T1000 (cell line): ENCODE data around the gene HSPA9.
"Not testable (repeated sequence)": the region's sequence is repeated elsewhere in the genome, so short reads cannot be mapped to it uniquely, and the experiment has no call there.

Source experiments
- DNase-seq: peaks from one replicate; lab custom pipeline; 2025; ENCODE audit warnings: mixed read lengths; lab: John Stamatoyannopoulos, UW

HSPA9 gene

DNA sequence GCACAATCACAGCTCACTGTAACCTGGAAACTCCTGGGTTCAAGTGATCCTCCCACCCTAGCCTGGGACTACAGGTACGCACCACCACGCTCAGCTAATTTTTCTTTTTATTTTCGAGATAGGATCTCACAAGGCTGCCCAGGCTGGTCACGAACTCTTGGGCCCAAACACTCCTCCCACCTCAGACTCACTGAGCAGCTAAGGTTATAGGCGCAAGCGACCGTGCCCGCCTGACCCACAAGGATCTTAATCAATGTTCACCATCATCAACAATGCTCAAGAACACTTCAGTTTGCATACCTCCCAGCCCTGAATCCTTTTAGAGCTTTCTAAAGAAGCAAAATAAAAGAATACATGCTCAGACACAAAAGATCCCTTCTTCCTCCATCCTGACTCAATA lies 45.4 kb downstream of the HSPA9 start:
- DNase-seq = no peak

DNA sequence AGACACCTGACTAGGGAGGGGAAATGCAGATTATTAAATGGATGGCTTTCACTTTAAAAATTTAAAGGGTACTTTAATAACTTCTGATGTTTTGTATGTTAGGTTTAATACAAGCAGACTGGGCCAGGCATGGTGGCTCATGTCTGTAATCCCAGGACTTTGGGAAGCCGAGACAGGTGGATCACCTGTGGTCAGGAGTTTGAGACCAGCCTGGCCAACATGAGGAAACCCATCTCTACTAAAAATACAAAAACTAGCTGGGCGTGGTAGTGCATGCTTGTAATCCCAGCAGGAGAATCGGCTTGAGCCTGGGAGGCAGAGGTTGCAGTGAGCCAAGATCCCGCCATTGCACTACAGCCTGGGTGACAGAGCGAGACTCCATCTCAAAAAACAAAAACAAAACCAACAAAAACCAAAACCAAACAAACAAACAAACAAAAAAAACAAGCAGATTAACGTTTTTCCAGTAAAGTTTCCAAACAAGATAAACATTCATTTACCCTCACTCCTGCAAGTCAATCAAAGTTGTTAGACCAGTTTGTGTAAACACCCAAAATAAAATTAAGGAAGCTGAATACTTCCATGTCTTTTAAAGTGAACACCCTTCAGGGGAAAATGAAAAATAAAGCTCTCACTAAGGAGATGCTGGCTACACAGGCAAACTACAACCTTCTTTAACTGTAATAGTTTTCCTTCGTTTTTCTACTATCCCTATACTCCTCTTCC lies 46.3 kb downstream of the HSPA9 start:
- DNase-seq = no peak

DNA sequence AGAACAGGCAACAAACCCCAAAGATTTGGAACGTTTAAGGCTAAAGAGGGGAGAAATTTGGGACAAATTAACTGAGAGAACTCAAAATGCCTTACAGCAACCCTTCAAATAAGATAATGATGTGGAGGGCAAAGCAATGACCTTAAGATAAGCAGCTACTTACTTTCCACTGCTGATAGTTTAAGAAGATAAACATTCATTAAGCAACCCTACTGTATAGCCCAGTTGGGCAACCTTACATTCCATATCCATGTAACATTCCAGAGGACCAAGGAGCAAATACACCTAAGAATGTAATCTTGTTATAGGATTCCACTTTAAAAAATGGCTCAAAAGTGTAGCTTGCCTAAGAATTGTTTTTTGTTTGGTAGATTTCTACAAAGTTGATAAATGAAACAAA lies 47.0 kb downstream of the HSPA9 start:
- no peak for DNase-seq

DNA sequence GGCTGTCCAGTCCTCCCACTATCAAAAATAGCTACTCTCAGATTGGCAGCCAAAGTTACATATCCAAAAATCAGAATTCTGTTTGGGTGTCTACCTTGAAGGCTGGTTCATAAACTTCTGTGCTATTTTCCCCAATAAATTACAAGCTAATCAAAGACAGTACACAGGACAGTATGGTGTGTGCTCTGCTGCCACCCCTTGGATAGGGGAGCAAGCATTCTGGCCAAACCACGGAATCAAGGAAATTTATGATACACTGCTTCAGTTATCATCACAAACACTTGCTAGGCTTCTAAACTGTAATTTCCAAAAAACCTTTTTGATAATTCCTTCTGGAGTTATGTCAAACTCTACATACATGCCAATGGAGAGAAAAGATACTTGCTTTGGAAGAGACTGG lies 48.0 kb downstream of the HSPA9 start:
- no peak for DNase-seq

DNA sequence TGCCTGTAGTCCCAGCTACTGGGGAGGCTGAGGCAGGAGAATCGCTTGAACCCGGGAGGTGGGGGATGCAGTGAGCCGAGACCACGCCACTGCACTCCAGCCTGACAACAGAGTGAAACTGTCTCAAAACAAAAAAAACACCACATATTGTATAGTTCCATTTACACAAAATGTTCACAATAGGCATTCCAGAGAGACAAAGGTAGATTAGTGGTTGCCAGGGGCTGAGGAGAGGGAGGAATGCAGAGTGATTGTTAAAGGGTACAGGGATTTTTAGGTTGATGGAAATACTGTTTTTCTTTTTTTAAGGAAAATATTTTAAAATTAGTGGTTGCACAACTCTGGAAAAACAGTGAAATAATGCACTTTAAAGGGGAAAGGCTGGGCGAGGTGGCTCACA lies 51.8 kb downstream of the HSPA9 start:
- no peak for DNase-seq

DNA sequence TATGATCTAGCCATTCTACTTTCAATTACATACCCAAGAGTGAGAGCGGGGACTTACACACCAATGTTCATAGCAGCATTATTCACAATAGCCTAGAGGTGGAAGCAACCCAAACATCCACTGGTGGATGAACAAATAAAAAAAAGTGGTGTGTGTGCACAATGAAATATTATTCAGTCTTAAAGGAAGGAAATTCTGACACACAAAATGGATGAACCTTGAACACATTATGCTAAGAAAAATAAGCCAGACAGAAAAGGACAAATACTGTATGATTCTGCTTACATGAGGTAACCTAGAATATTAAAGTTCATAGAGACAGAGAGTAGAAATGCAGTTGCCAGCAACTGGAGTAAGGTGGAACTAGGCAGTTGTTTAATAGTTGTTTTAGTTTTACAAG lies 54.2 kb downstream of the HSPA9 start:
- no peak for DNase-seq

DNA sequence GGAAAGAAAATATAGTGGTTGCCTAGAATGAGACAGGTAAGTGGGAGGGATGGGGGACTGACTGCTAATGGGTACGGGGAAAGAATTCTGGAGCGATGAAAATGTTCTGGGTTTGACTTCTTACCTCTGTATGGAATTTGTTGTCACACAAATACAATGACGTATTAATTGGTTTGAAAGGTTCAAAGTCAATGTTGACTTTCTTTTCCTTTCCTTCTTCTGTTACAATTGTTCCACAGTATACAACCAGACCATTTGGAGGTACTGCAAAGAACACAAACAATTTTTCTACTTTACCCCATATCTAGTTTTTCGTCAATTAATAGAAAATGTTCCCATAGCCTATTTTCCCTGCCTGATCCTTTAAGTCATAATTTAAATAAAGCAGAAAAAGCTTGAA lies 57.8 kb downstream of the HSPA9 start:
- DNase-seq = no peak

DNA sequence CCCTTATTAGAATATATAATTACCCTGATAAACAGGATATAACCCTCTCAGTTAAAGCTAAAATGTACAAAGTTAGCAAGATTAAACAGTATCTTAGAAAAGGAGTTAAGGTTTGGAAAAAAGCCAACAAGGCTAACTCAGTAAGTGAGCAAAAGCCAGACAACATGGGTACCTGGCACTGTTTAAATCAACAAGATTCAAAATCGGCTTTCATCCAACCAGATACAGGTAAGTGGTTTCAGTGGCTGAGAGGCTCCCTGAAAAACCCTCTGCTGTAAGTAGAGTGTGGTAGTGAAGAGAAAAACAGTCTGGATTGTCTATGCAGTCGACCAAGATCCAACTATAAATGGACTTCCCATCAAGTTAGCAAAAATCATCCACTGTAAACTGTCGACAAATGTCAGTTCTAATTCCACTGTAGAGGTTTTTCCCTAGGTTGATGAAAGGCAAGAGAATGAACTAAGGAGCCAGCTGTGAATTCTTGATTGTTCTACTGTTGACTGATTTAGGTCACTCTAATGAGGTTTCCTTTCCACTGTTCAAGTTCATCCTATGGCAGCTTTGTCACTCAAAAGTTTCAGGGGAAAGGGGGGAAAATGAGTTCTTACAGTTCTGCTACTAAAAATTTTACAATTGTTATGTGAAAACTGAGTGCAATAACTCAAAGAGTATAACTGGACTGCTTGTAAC lies 59.5 kb downstream of the HSPA9 start:
- DNase-seq = no peak

DNA sequence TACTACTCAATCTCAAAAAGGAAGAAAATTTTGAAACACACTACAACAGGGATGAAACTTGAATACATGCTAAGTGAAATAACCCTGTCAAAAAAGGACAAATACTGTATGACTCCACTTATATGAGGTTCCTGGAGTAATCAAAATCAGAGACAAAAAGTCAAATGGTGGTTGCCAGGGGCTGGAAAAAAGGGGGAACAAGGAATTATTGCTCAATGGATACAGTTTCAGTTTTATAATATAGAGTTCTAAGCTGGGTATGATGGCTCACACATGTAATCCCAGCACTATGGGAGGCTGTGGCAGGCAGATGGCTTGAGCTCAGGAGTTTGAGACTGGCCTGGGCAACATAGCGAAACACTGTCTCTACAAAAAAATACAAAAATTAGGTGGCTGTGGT lies 61.2 kb downstream of the HSPA9 start:
- no peak for DNase-seq

DNA sequence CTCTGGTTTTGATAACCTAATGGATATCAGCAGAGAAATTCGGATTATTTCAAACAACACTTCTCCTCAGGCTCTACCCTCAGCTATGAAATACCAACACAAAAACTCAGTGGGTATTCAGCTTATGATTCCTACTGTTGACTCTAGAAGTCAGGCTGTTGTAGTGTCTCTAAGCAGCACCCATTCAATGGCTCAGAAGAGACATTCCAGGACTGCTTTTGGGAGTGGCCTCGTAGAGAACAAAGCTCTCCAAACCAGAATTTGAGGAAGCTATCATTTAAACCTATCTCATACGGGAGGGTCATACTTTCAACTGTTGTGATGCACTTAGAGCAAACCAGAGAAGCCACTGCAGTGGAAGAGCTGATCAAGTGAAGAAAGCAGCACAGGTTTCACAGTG lies 66.2 kb downstream of the HSPA9 start:
- DNase-seq = no peak

DNA sequence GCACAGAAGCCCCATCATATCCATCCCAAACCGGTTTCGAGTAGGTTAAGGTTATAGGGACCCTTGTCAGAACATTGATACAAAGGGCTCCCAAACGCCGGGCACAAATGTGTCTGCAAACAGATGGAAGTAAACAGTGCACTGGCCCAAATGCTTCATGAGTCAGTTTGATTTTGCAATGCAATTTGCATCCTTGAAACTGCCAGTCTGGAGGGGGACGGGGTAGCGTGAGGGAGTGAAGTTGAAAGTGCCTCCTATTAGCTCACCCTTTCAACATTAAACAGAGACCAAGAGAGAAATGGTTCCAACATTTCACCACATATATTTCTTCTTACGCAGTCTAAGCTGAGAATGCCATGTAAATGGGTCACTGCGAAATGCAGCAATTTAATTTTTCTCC lies 67.7 kb downstream of the HSPA9 start:
- not testable (repeated sequence) for DNase-seq

DNA sequence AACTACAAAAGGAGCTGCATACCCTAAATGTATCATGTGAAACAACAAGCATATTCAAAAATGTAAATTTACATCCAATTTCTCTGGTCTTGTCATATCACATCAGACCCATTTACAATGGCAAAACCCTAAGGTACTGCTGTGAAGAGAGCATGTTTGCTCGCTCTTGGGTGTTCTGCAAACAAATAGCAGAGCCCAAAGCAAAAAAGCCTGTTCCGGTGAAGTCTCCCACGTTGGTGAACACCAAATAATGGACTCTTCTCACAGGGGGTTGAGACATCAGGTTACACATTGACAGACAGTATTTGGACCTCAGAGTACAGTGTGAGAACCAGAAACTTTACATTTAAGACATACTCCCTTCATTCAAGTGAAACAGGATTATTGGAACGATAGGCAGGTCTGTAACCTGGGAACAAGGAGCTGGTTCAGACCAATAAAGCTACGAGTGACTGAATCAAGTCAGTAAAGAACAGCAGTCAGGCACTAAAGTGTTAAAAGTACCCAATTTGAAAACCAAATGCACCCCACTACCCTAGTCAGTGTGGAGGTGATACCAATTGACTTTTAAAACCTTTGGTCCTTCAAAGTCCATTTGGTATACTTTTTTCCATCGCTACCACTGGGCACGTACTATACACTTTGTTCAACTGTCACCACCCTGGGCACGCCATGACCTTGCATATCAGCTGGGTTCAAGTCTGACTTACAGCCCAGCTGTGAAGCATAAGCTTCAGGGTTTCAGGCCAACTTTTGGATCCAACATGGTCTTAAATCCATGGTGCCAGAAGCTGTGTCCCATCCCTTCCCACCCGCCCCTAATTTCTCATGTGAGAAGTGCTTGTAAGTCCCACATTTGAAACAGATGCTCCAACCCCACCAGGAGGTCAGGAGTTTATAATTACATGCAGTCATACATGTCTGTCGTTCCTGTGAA lies 68.6 kb downstream of the HSPA9 start:
- DNase-seq = no peak

DNA sequence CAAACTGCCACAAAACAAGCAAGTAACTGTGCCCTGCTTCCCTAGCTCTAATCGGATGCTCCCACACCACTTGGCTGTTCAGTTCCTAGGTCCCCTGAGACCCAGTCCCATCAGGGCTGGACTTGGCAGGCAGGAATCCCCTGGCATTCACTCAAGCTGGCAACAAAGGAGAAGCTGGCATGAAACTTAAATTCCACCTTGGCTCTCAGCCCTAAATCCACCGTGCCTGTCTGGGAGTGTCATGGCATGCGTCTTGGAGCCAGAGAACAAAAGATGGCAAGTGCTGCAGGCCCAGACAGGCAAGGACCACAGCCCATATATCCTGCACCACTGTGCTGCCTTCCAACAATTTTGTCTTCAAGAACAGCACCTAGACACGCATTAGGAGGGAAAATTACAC lies 70.4 kb downstream of the HSPA9 start:
- no peak for DNase-seq
